Measurements from ENCODE around the gene SRGAP3. TPM values are rescaled to one million over a fixed set of nuclear protein-coding genes. Genes with fewer than 3 reads are reported as not detected.

The SRGAP3 gene
- polyA plus RNA-seq, 1 donor, result 22.3 TPM

- no peak for DNase-seq (ENCODE audit: low read depth)
Observed at GRCh38 chr3:8987226-8987625, 262.2 kb downstream of the SRGAP3 start.

GRCh38 chr3:8986741-8987140 is 262.7 kb downstream of the SRGAP3 start:
- DNase-seq (ENCODE audit: low read depth), result no peak

GRCh38 chr3:8985876-8986275 is 263.6 kb downstream of the SRGAP3 start:
- DNase-seq (ENCODE audit: low read depth), result no peak

GRCh38 chr3:8985411-8985831 is 264.0 kb downstream of the SRGAP3 start:
- DNase-seq (ENCODE audit: low read depth), result no peak

GRCh38 chr3:8984526-8984925 is 264.9 kb downstream of the SRGAP3 start:
- no peak for DNase-seq (ENCODE audit: low read depth)

- DNase-seq (ENCODE audit: low read depth), result no peak
Observed at GRCh38 chr3:8984081-8984480, 265.4 kb downstream of the SRGAP3 start.

GRCh38 chr3:8983591-8983990 is 265.9 kb downstream of the SRGAP3 start:
- no peak for DNase-seq (ENCODE audit: low read depth)

- DNase-seq (ENCODE audit: low read depth), result no peak
Observed at GRCh38 chr3:8983026-8983425, 266.4 kb downstream of the SRGAP3 start.

GRCh38 chr3:8982509-8982908 is 266.9 kb downstream of the SRGAP3 start:
- no peak for DNase-seq (ENCODE audit: low read depth)

GRCh38 chr3:8981700-8982099 is 267.7 kb downstream of the SRGAP3 start:
- no peak for DNase-seq (ENCODE audit: low read depth)

- no peak for DNase-seq (ENCODE audit: low read depth)
Observed at GRCh38 chr3:8981296-8981695, 268.1 kb downstream of the SRGAP3 start.

- no peak for DNase-seq (ENCODE audit: low read depth)
Observed at GRCh38 chr3:8980756-8981257, 268.6 kb downstream of the SRGAP3 start.

- DNase-seq (ENCODE audit: low read depth), result no peak
Observed at GRCh38 chr3:8979262-8979661, 270.2 kb downstream of the SRGAP3 start.

GRCh38 chr3:8978551-8978950 is 270.9 kb downstream of the SRGAP3 start:
- DNase-seq (ENCODE audit: low read depth), result no peak

- DNase-seq (ENCODE audit: low read depth), result no peak
Observed at GRCh38 chr3:8976540-8977182, 272.8 kb downstream of the SRGAP3 start.

GRCh38 chr3:8975081-8976020 is 274.1 kb downstream of the SRGAP3 start:
- no peak for DNase-seq (ENCODE audit: low read depth)

- no peak for DNase-seq (ENCODE audit: low read depth)
Observed at GRCh38 chr3:8974458-8974857, 275.0 kb downstream of the SRGAP3 start.

- DNase-seq (ENCODE audit: low read depth), result no peak
Observed at GRCh38 chr3:8972639-8973038, 276.8 kb downstream of the SRGAP3 start.

- DNase-seq (ENCODE audit: low read depth), result peak; percentile 41
Observed at GRCh38 chr3:8970971-8971589, 278.4 kb downstream of the SRGAP3 start.

GRCh38 chr3:8969241-8969640 is 280.2 kb downstream of the SRGAP3 start:
- DNase-seq (ENCODE audit: low read depth), result no peak

GRCh38 chr3:8968375-8968882 is 281.0 kb downstream of the SRGAP3 start:
- DNase-seq (ENCODE audit: low read depth), result no peak

GRCh38 chr3:8967553-8967952 is 281.9 kb downstream of the SRGAP3 start:
- DNase-seq (ENCODE audit: low read depth), result no peak
